Epithelial cell of proximal tubule (primary cell): Measurements from ENCODE around the gene TMEM192. TPM values are rescaled to one million over a fixed set of nuclear protein-coding genes. Genes with fewer than 3 reads are reported as not detected.
"Not testable (repeated sequence)": the region's sequence is repeated elsewhere in the genome, so short reads cannot be mapped to it uniquely, and the experiment has no call there.

Experiments
- DNase-seq: peaks from one replicate; pipeline ENCODE4 v3.0.0-alpha.2; 2011; ENCODE audit warnings: low read depth
- H3K4me3 ChIP-seq: 2 replicates; pipeline ENCODE4 v1.5.1; 2011; ENCODE audit warnings: low read depth, mild to moderate bottlenecking, low read length
- CTCF ChIP-seq: conservative IDR thresholded peaks from 2 replicates; pipeline ENCODE4 v1.5.1; 2012; ENCODE audit warnings: low read depth, mild to moderate bottlenecking, low read length
- total RNA-seq: library from RNA; depleted of rRNA; stranded (reverse); fragments of >200 nt; gene quantifications from 2 replicates; pipeline ENCODE4 v1.2.3, GENCODE V29; 2015

Gene TMEM192
- total RNA-seq, 1 donor from 2014 or later = 9.0 TPM

- no peak for TF ChIP-seq CTCF
- no peak for DNase-seq
Measured at GRCh38 chr4:165150545-165150944, 37.9 kb upstream of the TMEM192 start.

GRCh38 chr4:165138843-165139242, 26.2 kb upstream of the TMEM192 start:
- DNase-seq = no peak
- no peak for TF ChIP-seq CTCF
- no peak overlapping the region for H3K4me3 ChIP-seq

More at GRCh38 chr4:165150545-165150944, 37.9 kb upstream of the TMEM192 start:
- H3K4me3 ChIP-seq = no peak overlapping the region

GRCh38 chr4:165137205-165137604, 24.5 kb upstream of the TMEM192 start:
- TF ChIP-seq CTCF = no peak
- H3K4me3 ChIP-seq = no peak overlapping the region
- no peak for DNase-seq

GRCh38 chr4:165136529-165136928, 23.9 kb upstream of the TMEM192 start:
- TF ChIP-seq CTCF = no peak
- DNase-seq = no peak
- no peak overlapping the region for H3K4me3 ChIP-seq

- no peak for DNase-seq
- no peak for TF ChIP-seq CTCF
- H3K4me3 ChIP-seq = no peak overlapping the region
Measured at GRCh38 chr4:165133150-165133549, 20.5 kb upstream of the TMEM192 start.

- H3K4me3 ChIP-seq = no peak overlapping the region
- TF ChIP-seq CTCF = peak; percentile 97
- DNase-seq = no peak
Measured at GRCh38 chr4:165131247-165131832, 18.7 kb upstream of the TMEM192 start.

- TF ChIP-seq CTCF = no peak
- DNase-seq = no peak
- H3K4me3 ChIP-seq = no peak overlapping the region
Measured at GRCh38 chr4:165129924-165130323, 17.3 kb upstream of the TMEM192 start.

GRCh38 chr4:165125869-165126499, 13.3 kb upstream of the TMEM192 start:
- DNase-seq, H3K4me3 ChIP-seq: not testable (repeated sequence)
